HG02870 (cell line): ENCODE measurements around the gene LCK.
"Not testable (repeated sequence)": the region's sequence is repeated elsewhere in the genome, so short reads cannot be mapped to it uniquely, and the experiment has no call there.

ENCODE experiments used
- ATAC-seq: cut with Tn5 transposase; IDR thresholded peaks from one replicate; pipeline ENCODE4 v1.9.1; 2021; ENCODE audit warnings: mild to moderate bottlenecking, moderate library complexity; ENCODE audit not compliant: unreplicated experiment

LCK gene

GRCh38 chr1:32273391-32274208 is 22.5 kb downstream of the LCK start:
- ATAC-seq = no peak

GRCh38 chr1:32274646-32275340 is 23.7 kb downstream of the LCK start:
- no peak for ATAC-seq

DNA sequence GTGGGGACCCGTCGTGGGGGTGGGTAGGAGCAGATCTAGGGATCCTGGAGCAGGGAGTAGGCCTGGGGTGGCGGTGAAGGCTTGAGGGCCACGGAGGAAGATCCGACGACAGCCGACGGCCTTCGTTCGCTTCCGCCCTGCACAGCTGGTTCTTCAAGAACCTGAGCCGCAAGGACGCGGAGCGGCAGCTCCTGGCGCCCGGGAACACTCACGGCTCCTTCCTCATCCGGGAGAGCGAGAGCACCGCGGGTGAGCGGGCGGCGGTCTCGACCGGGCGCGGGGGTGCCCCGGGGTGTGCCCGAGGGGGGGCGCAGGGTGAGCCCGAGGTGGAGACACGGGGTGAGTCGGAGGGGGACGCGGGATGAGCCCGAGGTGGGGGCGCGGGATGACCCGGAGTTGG is 24.4 kb downstream of the LCK start:
- ATAC-seq = no peak

DNA sequence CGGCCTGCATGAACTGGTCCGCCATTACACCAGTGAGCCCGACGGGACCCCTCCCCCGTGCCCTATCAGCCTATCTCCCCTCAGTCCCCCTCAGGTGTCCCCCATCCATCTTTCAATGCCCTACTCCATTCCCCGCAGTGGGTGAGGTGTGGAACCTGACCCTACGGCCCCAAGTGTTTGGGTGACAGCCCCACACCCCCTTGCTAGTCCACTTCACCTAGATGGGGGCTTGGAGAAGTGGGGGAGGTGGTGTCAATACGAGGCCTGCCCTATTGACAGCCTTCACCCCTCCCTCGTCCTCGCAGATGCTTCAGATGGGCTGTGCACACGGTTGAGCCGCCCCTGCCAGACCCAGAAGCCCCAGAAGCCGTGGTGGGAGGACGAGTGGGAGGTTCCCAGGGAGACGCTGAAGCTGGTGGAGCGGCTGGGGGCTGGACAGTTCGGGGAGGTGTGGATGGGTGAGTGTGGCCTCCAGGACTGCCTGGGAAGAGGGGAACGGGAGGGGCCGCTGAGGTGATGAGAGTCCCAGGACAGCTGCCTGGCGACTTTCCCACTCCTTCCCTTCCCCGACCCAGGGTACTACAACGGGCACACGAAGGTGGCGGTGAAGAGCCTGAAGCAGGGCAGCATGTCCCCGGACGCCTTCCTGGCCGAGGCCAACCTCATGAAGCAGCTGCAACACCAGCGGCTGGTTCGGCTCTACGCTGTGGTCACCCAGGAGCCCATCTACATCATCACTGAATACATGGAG is 25.1 kb downstream of the LCK start:
- ATAC-seq = no peak

GRCh38 chr1:32284777-32285176 is 33.7 kb downstream of the LCK start:
- not testable (repeated sequence) for ATAC-seq

DNA sequence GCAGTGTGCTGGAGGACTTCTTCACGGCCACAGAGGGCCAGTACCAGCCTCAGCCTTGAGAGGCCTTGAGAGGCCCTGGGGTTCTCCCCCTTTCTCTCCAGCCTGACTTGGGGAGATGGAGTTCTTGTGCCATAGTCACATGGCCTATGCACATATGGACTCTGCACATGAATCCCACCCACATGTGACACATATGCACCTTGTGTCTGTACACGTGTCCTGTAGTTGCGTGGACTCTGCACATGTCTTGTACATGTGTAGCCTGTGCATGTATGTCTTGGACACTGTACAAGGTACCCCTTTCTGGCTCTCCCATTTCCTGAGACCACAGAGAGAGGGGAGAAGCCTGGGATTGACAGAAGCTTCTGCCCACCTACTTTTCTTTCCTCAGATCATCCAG is 34.6 kb downstream of the LCK start:
- no peak for ATAC-seq

- no peak for ATAC-seq
Measured at GRCh38 chr1:32286763-32287162, 35.7 kb downstream of the LCK start.

DNA sequence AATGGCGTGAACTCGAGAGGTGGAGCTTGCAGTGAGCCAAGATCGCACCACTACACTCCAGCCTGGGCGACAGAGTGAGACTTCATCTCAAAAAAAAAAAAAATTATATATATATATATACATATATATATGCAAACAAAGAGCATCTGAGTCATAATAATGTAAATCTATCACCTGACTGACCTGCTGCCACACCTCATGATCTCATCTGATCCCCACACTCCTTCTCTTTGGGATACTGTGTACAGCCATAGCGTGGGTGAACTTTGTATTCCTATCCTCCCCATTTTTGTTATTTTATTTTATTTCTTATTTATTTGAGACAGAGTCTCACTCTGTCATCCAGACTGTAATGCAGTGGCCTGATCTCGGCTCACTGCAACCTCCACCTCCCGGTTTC is 38.2 kb downstream of the LCK start:
- no peak for ATAC-seq

DNA sequence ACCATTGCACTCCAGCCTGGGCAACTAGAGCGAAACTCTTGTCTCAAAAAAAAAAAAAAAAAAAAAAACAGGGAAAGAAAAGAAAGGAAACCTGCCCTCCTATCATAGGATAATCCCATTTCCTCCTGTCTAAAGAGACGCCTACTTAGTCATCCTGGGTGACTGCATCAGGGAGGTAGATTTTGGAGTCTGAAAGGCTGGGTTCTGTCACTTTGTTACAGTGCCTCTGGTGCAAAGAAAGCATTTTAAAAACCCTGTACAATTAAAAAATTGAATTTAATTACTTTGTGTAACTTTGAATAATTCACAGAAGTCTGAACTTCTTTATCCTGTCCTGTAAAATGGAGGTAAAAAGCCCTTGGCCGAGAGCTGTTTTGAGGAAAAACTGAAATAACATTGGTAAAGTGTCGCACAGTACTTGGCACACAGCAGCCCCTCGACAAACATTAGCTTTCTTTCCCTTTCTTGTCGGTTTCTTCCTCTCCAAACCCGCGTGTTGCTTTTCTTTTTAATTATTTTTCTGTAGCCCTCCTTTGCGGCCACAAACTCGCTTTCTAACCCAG is 40.2 kb downstream of the LCK start:
- ATAC-seq = no peak

DNA sequence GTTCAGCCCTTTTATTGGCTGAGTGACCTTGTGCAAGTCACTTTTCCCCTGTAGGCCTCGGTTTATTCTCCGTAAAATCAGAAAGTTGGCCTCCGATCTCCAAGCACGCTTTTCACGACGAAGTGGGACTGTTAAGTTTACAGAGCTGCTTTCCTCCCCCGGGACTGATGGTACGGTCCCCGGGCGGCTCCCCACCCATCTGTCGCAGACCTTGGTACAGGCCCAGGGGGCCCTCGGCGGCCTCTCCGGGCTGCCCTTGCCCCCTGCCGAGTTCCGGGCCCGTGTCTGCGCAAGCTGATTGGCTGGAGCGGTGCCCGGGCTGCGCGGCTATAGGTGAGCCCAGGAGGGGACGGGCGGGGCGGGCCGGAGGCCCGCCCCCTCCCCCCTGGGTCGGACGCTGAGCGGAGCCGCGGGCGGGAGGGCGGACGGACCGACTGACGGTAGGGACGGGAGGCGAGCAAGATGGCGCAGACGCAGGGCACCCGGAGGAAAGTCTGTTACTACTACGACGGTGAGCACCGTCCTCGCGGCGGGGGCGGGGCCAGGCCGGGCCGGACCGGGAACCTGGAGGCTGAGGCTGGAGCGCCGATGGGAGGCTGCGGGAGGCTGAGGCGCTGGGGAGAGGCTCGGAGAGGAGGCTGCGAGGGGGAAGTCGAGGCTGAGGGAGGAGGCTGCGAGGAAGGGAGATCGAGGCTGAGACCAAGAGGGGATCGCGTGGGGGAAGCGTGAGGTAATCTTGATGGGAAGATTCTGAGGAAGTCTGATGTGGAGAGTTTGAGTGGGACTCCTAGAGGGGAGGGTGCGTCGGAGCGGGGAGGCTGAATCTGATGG is 40.9 kb downstream of the LCK start, which contains the start of gene HDAC1:
Gene HDAC1, plus strand, starts transcription at position 376 of the 831 bp plus-strand sequence. Its CDS starts 87 bp downstream, at position 463.
- peak; percentile 91 for ATAC-seq

GRCh38 chr1:32298211-32298610 is 47.1 kb downstream of the LCK start:
- ATAC-seq = not testable (repeated sequence)

- ATAC-seq = no peak
Measured at GRCh38 chr1:32299327-32299726, 48.3 kb downstream of the LCK start.

GRCh38 chr1:32303358-32303757 is 52.3 kb downstream of the LCK start:
- no peak for ATAC-seq

DNA sequence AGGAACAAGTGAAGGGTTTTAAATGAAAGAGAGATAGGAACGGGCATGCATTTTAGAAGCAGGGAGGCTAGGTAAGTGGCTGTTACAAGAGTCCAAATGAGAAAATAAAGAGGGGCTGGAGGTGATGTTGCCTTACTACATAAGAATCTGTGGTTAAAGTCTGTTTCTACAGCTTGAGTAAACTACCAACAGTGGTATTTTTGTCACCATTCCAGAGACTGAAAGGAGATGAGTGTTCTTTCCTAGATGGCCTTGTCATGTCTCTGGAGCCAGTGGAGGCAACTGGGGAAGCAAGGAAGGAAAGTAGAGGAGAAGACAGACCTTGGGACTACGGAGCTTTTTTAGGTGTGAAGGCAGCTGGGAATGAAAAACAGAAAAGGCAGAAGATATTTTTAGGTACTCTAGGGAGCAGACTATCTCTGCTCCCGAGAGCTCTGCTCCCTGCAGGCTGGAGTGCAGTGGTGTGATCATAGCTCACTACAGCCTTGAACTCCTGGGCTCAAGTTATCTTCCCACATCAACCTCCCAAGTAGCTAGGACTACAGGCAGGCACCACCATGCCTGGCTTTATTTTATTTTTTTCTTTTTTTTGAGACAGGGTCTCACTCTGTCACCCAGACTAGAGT is 53.0 kb downstream of the LCK start:
- ATAC-seq = no peak

DNA sequence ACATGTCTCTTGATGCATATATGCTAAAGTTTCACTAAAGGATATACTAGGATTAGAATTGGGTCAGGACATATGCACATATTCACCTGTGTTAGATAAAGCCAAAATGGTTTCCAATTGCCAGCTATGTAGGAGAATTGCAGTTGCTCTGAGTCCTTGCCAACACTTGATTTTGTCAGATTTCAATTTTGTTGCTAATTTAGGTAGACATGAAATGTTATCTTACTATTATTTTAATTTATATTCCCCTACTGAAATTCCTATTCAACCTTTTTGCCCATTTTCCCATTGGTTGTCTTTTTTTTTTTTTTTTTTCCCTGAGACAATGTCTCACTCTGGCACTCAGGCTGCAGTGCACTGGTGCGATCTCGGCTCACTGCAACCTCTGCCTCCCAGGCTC is 54.2 kb downstream of the LCK start:
- no peak for ATAC-seq

DNA sequence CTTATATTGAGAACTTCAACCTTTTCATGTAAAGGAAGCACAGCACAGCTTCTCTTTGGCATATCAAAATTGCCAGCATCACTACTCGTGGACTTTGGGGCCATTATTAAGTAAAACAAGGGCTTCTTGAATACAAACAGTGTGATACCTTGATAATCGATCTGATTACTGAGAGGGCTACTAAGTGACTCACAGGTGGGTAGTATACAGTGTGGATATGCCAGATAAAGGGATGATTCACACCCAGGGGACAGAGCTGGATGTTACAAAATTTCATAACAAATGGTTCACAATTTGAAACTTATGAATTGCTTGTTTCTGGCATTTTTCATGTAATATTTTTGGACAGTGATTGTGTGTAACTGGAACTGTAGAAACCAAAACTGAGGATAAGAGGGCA is 56.3 kb downstream of the LCK start:
- ATAC-seq = no peak

DNA sequence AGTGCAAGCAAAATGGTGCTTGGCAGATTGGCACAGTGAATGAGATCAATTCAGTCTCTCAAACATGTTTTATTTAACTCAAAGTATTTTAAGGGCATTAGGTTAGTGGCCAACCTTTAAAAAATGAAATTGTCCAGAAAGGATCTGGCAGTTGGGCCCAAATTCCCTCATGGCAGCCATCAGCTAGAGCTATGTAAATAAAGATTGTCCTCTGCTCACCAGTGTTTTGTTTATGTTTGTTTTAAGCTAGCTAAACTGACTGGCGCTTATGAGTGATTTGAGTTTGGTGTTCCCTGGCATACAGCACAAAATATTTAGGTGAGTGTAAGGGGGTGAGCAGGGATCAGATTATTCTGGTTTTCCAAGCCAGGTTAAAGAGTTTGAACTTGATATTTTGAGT is 58.9 kb downstream of the LCK start:
- ATAC-seq = no peak

- no peak for ATAC-seq
Measured at GRCh38 chr1:32311709-32312393, 60.8 kb downstream of the LCK start.

DNA sequence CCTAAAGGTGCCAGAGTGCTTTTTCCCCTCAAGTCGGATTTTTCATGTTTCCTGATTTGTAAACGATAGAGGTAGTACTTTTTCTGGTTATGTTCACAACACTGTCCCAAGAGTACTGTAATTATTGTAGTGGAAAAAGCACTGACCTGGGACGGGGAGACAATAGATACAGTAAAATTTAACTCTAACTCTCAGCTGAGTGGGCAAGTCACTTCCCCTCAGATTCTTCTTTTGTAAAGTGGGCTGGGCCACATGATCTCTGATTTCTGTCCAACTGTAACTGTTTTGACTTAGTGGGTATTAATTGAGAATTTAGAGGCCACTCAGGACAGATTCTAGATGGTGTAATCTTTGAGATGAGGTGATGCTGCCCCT is 65.8 kb downstream of the LCK start:
- ATAC-seq = no peak
